ENCODE data around the gene STIMATE. TPM values are rescaled to one million over a fixed set of nuclear protein-coding genes. Genes with fewer than 3 reads are reported as not detected.

The STIMATE gene
- total RNA-seq, 1 experiment from 2014 or later: 15.7 TPM

Small RNAs within 50 kb of the gene (microRNA-seq; reads per million reads assigned to microRNA genes)
- not detected for gene MIR8064 (ENCODE audit: unreplicated experiment)

Other genes starting within 250 kb of the STIMATE start
- gene PBRM1, start 211.6 kb downstream of the STIMATE start, total RNA-seq (2021; ENCODE audit: unreplicated experiment): 43.5 TPM
- gene GNL3, start 211.5 kb downstream of the STIMATE start, total RNA-seq (2021; ENCODE audit: unreplicated experiment): 88.9 TPM
- gene GLT8D1, start 191.8 kb downstream of the STIMATE start, total RNA-seq (2021; ENCODE audit: unreplicated experiment): 51.3 TPM
- gene SPCS1, start 191.4 kb downstream of the STIMATE start, total RNA-seq (2021; ENCODE audit: unreplicated experiment): 93.2 TPM
- 22.9 TPM for gene NEK4, start 126.6 kb downstream of the STIMATE start, total RNA-seq (2021; ENCODE audit: unreplicated experiment)
- 0.31 TPM for gene ITIH1, start 119.9 kb downstream of the STIMATE start, total RNA-seq (2021; ENCODE audit: unreplicated experiment)
- gene ITIH3, start 102.8 kb downstream of the STIMATE start, total RNA-seq (2021; ENCODE audit: unreplicated experiment): 0.67 TPM
- gene ITIH4, start 66.9 kb downstream of the STIMATE start, total RNA-seq (2021; ENCODE audit: unreplicated experiment): 1.5 TPM
- 0.49 TPM for gene MUSTN1, start 62.5 kb downstream of the STIMATE start, total RNA-seq (2021; ENCODE audit: unreplicated experiment)
- 24.4 TPM for gene SFMBT1, start 148.5 kb upstream of the STIMATE start, total RNA-seq (2021; ENCODE audit: unreplicated experiment)
- 21.0 TPM for gene RFT1, start 232.9 kb upstream of the STIMATE start, total RNA-seq (2021; ENCODE audit: unreplicated experiment)

Data from Panc1 (cell line).